K562 (cell line): ENCODE results near the gene SVBP. TPM values are rescaled to one million over a fixed set of nuclear protein-coding genes. Genes with fewer than 3 reads are reported as not detected.

Experiments used
- ATF7 ChIP-seq: fragments of 450-650 bp; IDR thresholded peaks from 2 replicates; pipeline ENCODE4 v1.7.1; 2014; ENCODE audit warnings: mild to moderate bottlenecking, moderate library complexity
- CCNT2 ChIP-seq: IDR thresholded peaks from 2 replicates; pipeline ENCODE4 v1.6.1; 2011; ENCODE audit warnings: borderline replicate concordance, low read depth, mild to moderate bottlenecking, moderate library complexity, mixed read lengths, low read length; ENCODE audit not compliant: insufficient read length; ENCODE audit errors: extremely low read depth
- CHD1 ChIP-seq: fragments of 200-600 bp; sonication (generic); IDR thresholded peaks from one replicate; pipeline ENCODE4 v1.6.1; 2012; ENCODE audit warnings: mild to moderate bottlenecking, moderate library complexity, low read length, inconsistent platforms
- CLOCK ChIP-seq: fragments of 250-450 bp; sonication (Bioruptor Pico); IDR thresholded peaks from 2 replicates; pipeline ENCODE4 v1.4.0; 2020; ENCODE audit warnings: mild to moderate bottlenecking, moderate library complexity, borderline replicate concordance
- EGR1 ChIP-seq: fragments of 450-650 bp; conservative IDR thresholded peaks from 2 replicates; pipeline ENCODE4 v1.6.1; 2017; ENCODE audit warnings: mild to moderate bottlenecking
- HLTF ChIP-seq: fragments of 450-650 bp; IDR thresholded peaks from 2 replicates; pipeline ENCODE4 v1.6.1; 2016
- IFI16 ChIP-seq: fragments of 250-450 bp; sonication (Bioruptor Pico); IDR thresholded peaks from 2 replicates; pipeline ENCODE4 v2.1.2; 2022; ENCODE audit warnings: mild to moderate bottlenecking, inconsistent platforms
- JUN ChIP-seq, 2 experiments: sonication (generic) in 1 of 2; formaldehyde crosslinking in 1 of 2; IDR thresholded peaks; 2 replicates each; pipeline versions ENCODE4 v1.6.1 to v1.8.0; 2012 to 2022; ENCODE audit warnings: borderline replicate concordance in 2 of 2, mild to moderate bottlenecking in 2 of 2, improper control_type of control experiment in 1 of 2, low read depth in 1 of 2, low read length in 1 of 2, missing genetic modification reagents in 1 of 2
- KAT2B ChIP-seq: IDR thresholded peaks from one replicate; pipeline ENCODE4 v1.6.1; 2012; ENCODE audit warnings: low read depth, mild to moderate bottlenecking, control low read depth, inconsistent platforms, low read length, moderate library complexity
- MXI1 ChIP-seq: IDR thresholded peaks from 2 replicates; pipeline ENCODE4 v1.6.1; 2011; ENCODE audit warnings: low read depth, mild to moderate bottlenecking, improper control_type of control experiment, low read length
- PRPF4 ChIP-seq: fragments of 200-400 bp; formaldehyde crosslinking; IDR thresholded peaks from one replicate; pipeline ENCODE4 v1.6.1; 2017; ENCODE audit warnings: low read length, low read depth, mild to moderate bottlenecking; ENCODE audit not compliant: insufficient read depth, poor library complexity, severe bottlenecking
- RHOXF2B ChIP-seq: fragments of 250-450 bp; sonication (Bioruptor Pico); conservative IDR thresholded peaks from 2 replicates; pipeline ENCODE4 v1.5.1; 2021
- SIX5 ChIP-seq, 2 experiments: IDR thresholded peaks; 2 replicates each; pipeline ENCODE4 v1.6.1; 2011; ENCODE audit warnings: low read length in 2 of 2, borderline replicate concordance in 1 of 2, low read depth in 1 of 2, mild to moderate bottlenecking in 1 of 2, moderate library complexity in 1 of 2; ENCODE audit not compliant: insufficient read depth in 1 of 2
- TCF7L2 ChIP-seq: fragments of 150-350 bp; IDR thresholded peaks from 2 replicates; pipeline ENCODE4 v1.6.1; 2016; ENCODE audit warnings: low read depth, mild to moderate bottlenecking, low read length, moderate library complexity
- TRIM24 ChIP-seq, 2 experiments: fragments of 450-650 bp; IDR thresholded peaks; 2 replicates each; pipeline ENCODE4 v1.6.1; 2016
- ZBTB5 ChIP-seq: fragments of 450-650 bp; IDR thresholded peaks from 2 replicates; pipeline ENCODE4 v1.6.1; 2017; ENCODE audit warnings: antibody characterized with exemption
- ZBTB7A ChIP-seq: IDR thresholded peaks from 2 replicates; pipeline ENCODE4 v1.6.1; 2011; ENCODE audit warnings: low read depth, mild to moderate bottlenecking, low read length, moderate library complexity, borderline replicate concordance; ENCODE audit not compliant: control insufficient read depth
- ZEB2 ChIP-seq: fragments of 450-650 bp; IDR thresholded peaks from 2 replicates; pipeline ENCODE4 v1.6.1; 2016
- ZNF695 ChIP-seq: fragments of 450-650 bp; formaldehyde crosslinking; IDR thresholded peaks from 2 replicates; pipeline ENCODE4 v1.4.0; 2020; ENCODE audit warnings: mild to moderate bottlenecking, moderate library complexity
- ZSCAN29 ChIP-seq: fragments of 450-650 bp; IDR thresholded peaks from 2 replicates; pipeline ENCODE4 v1.6.1; 2017
- polyA plus RNA-seq, 8 experiments: library from polyadenylated mRNA; depleted of rRNA in 4 of 8; stranded (reverse) in 5 of 8; unstranded in 3 of 8; fragments of >200 nt; fragmentation: Nextera tagmentation in 2 of 8; fragmentation: Illumina TruSeq in 1 of 8; extraction: Ambion mirVana in 2 of 8; extraction: Trizol in 1 of 8; gene quantifications; 2 replicates each; pipeline versions ENCODE4 v1.2.1 to v1.2.3, GENCODE V29; 2011 to 2014; ENCODE audit warnings: inconsistent platforms in 1 of 8, missing spikeins in 1 of 8
- total RNA-seq, 7 experiments: library from RNA; depleted of rRNA in 6 of 7; stranded (reverse); fragments of >200 nt in 6 of 7; fragmentation: Illumina TruSeq in 2 of 7; extraction: Trizol in 2 of 7; gene quantifications; 2 replicates each; pipeline versions ENCODE4 v1.2.1 to v1.2.3, GENCODE V29; 2011 to 2021; ENCODE audit warnings: low replicate concordance in 1 of 7
- TF ChIP-seq, protein P1 (sequence below), 2 experiments: fragments of 450-650 bp in 1 of 2; sonication (generic) in 1 of 2; formaldehyde crosslinking; conservative IDR thresholded peaks; 2 replicates each; pipeline versions ENCODE4 v1.4.0 to v1.8.1; 2020 to 2022; ENCODE audit warnings: mild to moderate bottlenecking in 1 of 2, missing genetic modification reagents in 1 of 2

SVBP gene
- total and polyA plus RNA-seq, 9 of the 15 experiments (the other 6 are each of a cell fraction or from before 2014, with no cell fraction given) = 31.7 to 49.7 (median 40.0) TPM

GRCh38 chr1:42765832-42766740 lies 51.1 kb downstream of the SVBP start (continued):
- TF ChIP-seq CLOCK (no peak), EGR1 (peak; percentile 63), TCF7L2 (no peak), PRPF4 (no peak), CCNT2 (no peak), SIX5 (IDR thresholded peaks at IDR 0.05; ENCODE audit: borderline replicate concordance in 1 of 2, insufficient read depth in 1 of 2, low read depth in 1 of 2, low read length in 2 of 2) (no peak), KAT2B (no peak), RHOXF2B (CRISPR knock-in tag) (no peak), HLTF (no peak), ZNF695 (CRISPR knock-in tag) (no peak), ZSCAN29 (no peak), JUN (IDR thresholded peaks at IDR 0.05; ENCODE audit: borderline replicate concordance, low read depth, low read length) (no peak), JUN (CRISPR knock-in tag; IDR thresholded peaks at IDR 0.05; ENCODE audit: borderline replicate concordance) (peak; percentile 87), CHD1 (peak; percentile 67), ATF7 (no peak; the same call in 1 of the 2 replicates), ZEB2 (no peak), MXI1 (no peak), ZBTB5 (no peak), IFI16 (CRISPR knock-in tag) (no peak), TRIM24 (IDR thresholded peaks at IDR 0.05) (no peak), ZBTB7A (peak; percentile 68; the same call in 1 of the 2 replicates)
- TF ChIP-seq, protein P1, sequence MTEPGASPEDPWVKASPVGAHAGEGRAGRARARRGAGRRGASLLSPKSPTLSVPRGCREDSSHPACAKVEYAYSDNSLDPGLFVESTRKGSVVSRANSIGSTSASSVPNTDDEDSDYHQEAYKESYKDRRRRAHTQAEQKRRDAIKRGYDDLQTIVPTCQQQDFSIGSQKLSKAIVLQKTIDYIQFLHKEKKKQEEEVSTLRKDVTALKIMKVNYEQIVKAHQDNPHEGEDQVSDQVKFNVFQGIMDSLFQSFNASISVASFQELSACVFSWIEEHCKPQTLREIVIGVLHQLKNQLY (CRISPR knock-in tag; conservative IDR thresholded peaks at IDR 0.05) = no peak
